GM23338 (cell line): ENCODE measurements around the gene OTOP2. TPM values are rescaled to one million over a fixed set of nuclear protein-coding genes. Genes with fewer than 3 reads are reported as not detected.
"Not testable (repeated sequence)": the region's sequence is repeated elsewhere in the genome, so short reads cannot be mapped to it uniquely, and the experiment has no call there.

ENCODE experiments used
- ATAC-seq: fragments of 200-7000 bp; cut with Tn5 transposase; 3 replicates; pipeline ENCODE4 v1.9.1; 2020
- DNase-seq: peaks from one replicate; pipeline ENCODE4 v3.0.0-alpha.2; 2015; ENCODE audit warnings: low spot score
- H2AFZ ChIP-seq: fragments of 200-600 bp; sonication (generic); 2 replicates; pipeline ENCODE4 v1.8.0; 2016; ENCODE audit warnings: antibody characterized with exemption, mild to moderate bottlenecking, moderate library complexity
- H3F3A ChIP-seq: fragments of 200-600 bp; sonication (generic); replicated peaks from 2 replicates; pipeline ENCODE4 v1.8.0; 2017; ENCODE audit warnings: antibody characterized with exemption, mixed run types, low read depth
- H3K27ac ChIP-seq: fragments of 200-600 bp; sonication (generic); 2 replicates; pipeline ENCODE4 v1.6.1; 2016; ENCODE audit warnings: low read depth
- H3K27me3 ChIP-seq: fragments of 200-600 bp; sonication (generic); 2 replicates; pipeline ENCODE4 v1.8.0; 2016; ENCODE audit warnings: mild to moderate bottlenecking, mixed run types, moderate library complexity; ENCODE audit not compliant: insufficient read depth
- H3K36me3 ChIP-seq: fragments of 200-600 bp; sonication (generic); 2 replicates; pipeline ENCODE4 v1.8.0; 2016; ENCODE audit warnings: mild to moderate bottlenecking; ENCODE audit not compliant: insufficient read depth
- H3K4me1 ChIP-seq: fragments of 200-600 bp; sonication (generic); 2 replicates; pipeline ENCODE4 v1.8.0; 2016; ENCODE audit warnings: mild to moderate bottlenecking, moderate library complexity; ENCODE audit not compliant: insufficient read depth
- H3K4me2 ChIP-seq: fragments of 200-600 bp; sonication (generic); 2 replicates; pipeline ENCODE4 v1.7.1; 2017; ENCODE audit warnings: mixed run types
- H3K4me3 ChIP-seq: fragments of 200-600 bp; sonication (generic); 2 replicates; pipeline ENCODE4 v1.6.1; 2016; ENCODE audit warnings: mixed run types
- H3K79me2 ChIP-seq: fragments of 200-600 bp; sonication (generic); replicated peaks from 2 replicates; pipeline ENCODE4 v1.8.0; 2017; ENCODE audit warnings: mild to moderate bottlenecking; ENCODE audit not compliant: insufficient read depth
- H3K9me2 ChIP-seq: fragments of 200-600 bp; sonication (generic); 2 replicates; pipeline ENCODE4 v1.8.0; 2017; ENCODE audit not compliant: insufficient read depth
- H4K20me1 ChIP-seq: fragments of 200-600 bp; sonication (generic); replicated peaks from 2 replicates; pipeline ENCODE4 v1.8.0; 2017; ENCODE audit warnings: mild to moderate bottlenecking; ENCODE audit not compliant: insufficient read depth
- H3K27ac Mint-ChIP-seq: 2 replicates; pipeline ENCODE4 v1.8.0; 2020; ENCODE audit warnings: inconsistent platforms, mild to moderate bottlenecking, moderate library complexity, mixed read lengths
- H3K27me3 Mint-ChIP-seq: 3 replicates; pipeline ENCODE4 v1.8.0; 2022; ENCODE audit warnings: low read depth, mild to moderate bottlenecking, moderate library complexity, mixed read lengths, inconsistent platforms; ENCODE audit not compliant: insufficient read depth, poor library complexity
- H3K36me3 Mint-ChIP-seq: 3 replicates; pipeline ENCODE4 v1.8.0; 2021; ENCODE audit warnings: low read depth, mild to moderate bottlenecking, inconsistent platforms, moderate library complexity, mixed read lengths
- H3K4me1 Mint-ChIP-seq: 3 replicates; pipeline ENCODE4 v1.8.0; 2020; ENCODE audit warnings: mild to moderate bottlenecking, inconsistent platforms, mixed read lengths
- H3K4me3 Mint-ChIP-seq: 3 replicates; pipeline ENCODE4 v1.8.0; 2021; ENCODE audit warnings: moderate library complexity, mild to moderate bottlenecking, inconsistent platforms, mixed read lengths
- H3K9me3 Mint-ChIP-seq: 3 replicates; pipeline ENCODE4 v1.8.0; 2020; ENCODE audit warnings: moderate library complexity, mild to moderate bottlenecking, inconsistent platforms, mixed read lengths
- CREB1 ChIP-seq: fragments of 250-450 bp; sonication (Bioruptor Pico); IDR thresholded peaks from 2 replicates; pipeline ENCODE4 v1.5.0; 2020; ENCODE audit warnings: low read depth, mild to moderate bottlenecking, moderate library complexity
- CTCF ChIP-seq, 2 experiments: fragments of 200-600 bp in 1 of 2; sonication (generic) in 1 of 2; conservative IDR thresholded peaks; 2 replicates each; pipeline versions ENCODE4 v1.5.1 to v1.6.1; 2016 to 2017; ENCODE audit warnings: antibody characterized with exemption in 2 of 2, low read depth in 2 of 2, mild to moderate bottlenecking in 2 of 2, moderate library complexity in 1 of 2
- ETS1 ChIP-seq: IDR thresholded peaks from 2 replicates; pipeline ENCODE4 v1.6.1; 2016; ENCODE audit warnings: antibody characterized with exemption
- EZH2 ChIP-seq: fragments of 200-600 bp; sonication (generic); IDR thresholded peaks from one replicate; pipeline ENCODE4 v1.8.0; 2017; ENCODE audit warnings: antibody characterized with exemption, mild to moderate bottlenecking, low read depth; ENCODE audit not compliant: unreplicated experiment
- NANOG ChIP-seq: IDR thresholded peaks from 2 replicates; pipeline ENCODE4 v1.6.1; 2016; ENCODE audit warnings: antibody characterized with exemption, borderline replicate concordance
- POLR2AphosphoS5 ChIP-seq: IDR thresholded peaks from 2 replicates; pipeline ENCODE4 v1.6.1; 2016; ENCODE audit warnings: antibody characterized with exemption, low read depth
- STAT1 ChIP-seq: IDR thresholded peaks from one replicate; pipeline ENCODE4 v1.6.1; 2016; ENCODE audit warnings: antibody characterized with exemption; ENCODE audit not compliant: unreplicated experiment
- polyA plus RNA-seq: library from polyadenylated mRNA; unstranded; fragments of >200 nt; fragmentation: Nextera tagmentation; extraction: Ambion mirVana; gene quantifications from 2 replicates; pipeline ENCODE4 v1.2.1, GENCODE V29; 2016
- total RNA-seq: library from RNA; depleted of rRNA; stranded (reverse); fragments of >200 nt; shearing (Covaris generic); gene quantifications from 2 replicates; pipeline ENCODE4 v1.2.3, GENCODE V29; 2014

Gene OTOP2
- total and polyA plus RNA-seq, 2 experiments from 2014 or later = not detected

- TF ChIP-seq CTCF (conservative IDR thresholded peaks at IDR 0.05; ENCODE audit: low read depth in 2 of 2) = no peak
- TF ChIP-seq ETS1 = no peak
These were observed 57.4 kb downstream of the OTOP2 start (continued) for GRCh38 chr17:74981318-74981978.

GRCh38 chr17:74981979-74982662 lies 58.0 kb downstream of the OTOP2 start:
- H3K79me2 ChIP-seq = no peaks in the 10 kb centered on the region
- peak overlapping the region; percentile 93 for H3K4me3 ChIP-seq
- peak overlapping the region; percentile 85 for H3K27ac ChIP-seq
- Mint-ChIP-seq H3K27me3 (peaks cover 12% of the 10 kb centered on the region), H3K9me3 (no peaks in the 10 kb centered on the region), H3K27ac (peak overlapping the region; percentile 92), H3K4me1 (peaks cover 7% of the 10 kb centered on the region; the same call in 2 of the 3 replicates), H3K36me3 (no peaks in the 10 kb centered on the region), H3K4me3 (peak overlapping the region; percentile 78)
- H3K27me3 ChIP-seq = peaks cover 9% of the 10 kb centered on the region
- TF ChIP-seq NANOG (no peak), POLR2AphosphoS5 (peak; percentile 99), CTCF (conservative IDR thresholded peaks at IDR 0.05; ENCODE audit: low read depth in 2 of 2) (peak in 1 of 2 experiments; percentile 10; a peak in 1 of 4 replicates), STAT1 (no peak), ETS1 (peak; percentile 67), CREB1 (peak; percentile 86), EZH2 (no peak)
- DNase-seq (peak; percentile 94), ATAC-seq (peak; percentile 95)
- no peaks in the 10 kb centered on the region for H4K20me1 ChIP-seq
- peaks cover 10% of the 10 kb centered on the region; the same call in 1 of the 2 replicates for H3F3A ChIP-seq
- no peaks in the 10 kb centered on the region for H3K9me2 ChIP-seq
- peak overlapping the region; percentile 98 for H2AFZ ChIP-seq
- H3K4me2 ChIP-seq = peak overlapping the region; percentile 93
- H3K4me1 ChIP-seq = peaks cover 13% of the 10 kb centered on the region
- H3K36me3 ChIP-seq = no peaks in the 10 kb centered on the region

- peaks cover 14% of the 10 kb centered on the region for H3K27me3 Mint-ChIP-seq
- ATAC-seq (peak; percentile 20), DNase-seq (peak; percentile 55)
- not testable (repeated sequence) for H3K9me3 Mint-ChIP-seq, H3K9me2 ChIP-seq, H3K27me3 ChIP-seq, H3K36me3 ChIP-seq, H3K4me1 Mint-ChIP-seq, H3K79me2 ChIP-seq, H3K36me3 Mint-ChIP-seq, H4K20me1 ChIP-seq
- peak overlapping the region; percentile 93 for H3K4me3 ChIP-seq
- H3K27ac Mint-ChIP-seq = peak overlapping the region; percentile 77; the same call in 1 of the 2 replicates
- H3K4me1 ChIP-seq = peaks cover 13% of the 10 kb centered on the region
- peaks cover 10% of the 10 kb centered on the region; the same call in 1 of the 2 replicates for H3F3A ChIP-seq
- peak overlapping the region; percentile 85 for H3K27ac ChIP-seq
- H3K4me2 ChIP-seq = peak overlapping the region; percentile 93
- H3K4me3 Mint-ChIP-seq = peak overlapping the region; percentile 78
- peak overlapping the region; percentile 98 for H2AFZ ChIP-seq
These were observed 58.7 kb downstream of the OTOP2 start for GRCh38 chr17:74982663-74983313.
